H1 (cell line): Measurements from ENCODE around the gene SPECC1. TPM values are rescaled to one million over a fixed set of nuclear protein-coding genes. Genes with fewer than 3 reads are reported as not detected.

Experiments
- CTCF ChIA-PET: fragments of 300-600 bp; sonication (Branson Sonifier 250); formaldehyde crosslinking; loops from one replicate; lab custom pipeline; 2021; ENCODE audit not compliant: partially characterized antibody; lab: Charles Lee
- POLR2A ChIA-PET: fragments of 300-600 bp; sonication (Branson Sonifier 250); formaldehyde crosslinking; loops from one replicate; lab custom pipeline; 2021; ENCODE audit warnings: inconsistent platforms; ENCODE audit not compliant: partially characterized antibody; lab: Charles Lee
- DNase-seq, 2 experiments: peaks; one replicate each; pipeline versions ENCODE4 v3.0.0 to v3.0.0-alpha.2; 2010 to 2022; ENCODE audit warnings: low spot score in 2 of 2, low read depth in 1 of 2, mixed read lengths in 1 of 2
- FAIRE-seq: peaks from 2 replicates; lab custom pipeline; 2011; peaks lifted over from hg19 to GRCh38; lab: Jason Lieb, UNC
- H2AFZ ChIP-seq: 2 replicates; pipeline ENCODE4 v1.8.1; 2012; ENCODE audit warnings: low read length, inconsistent platforms
- H2AK5ac ChIP-seq: 2 replicates; pipeline ENCODE4 v1.6.1; 2013; ENCODE audit warnings: low read depth, low read length
- H2BK120ac ChIP-seq: replicated peaks from 2 replicates; pipeline ENCODE3; 2013; ENCODE audit warnings: low read depth, low read length, inconsistent platforms
- H2BK12ac ChIP-seq: 2 replicates; pipeline ENCODE4 v1.6.1; 2013; ENCODE audit warnings: low read depth, low read length
- H2BK15ac ChIP-seq: 2 replicates; pipeline ENCODE4 v1.6.1; 2013; ENCODE audit warnings: low read length
- H2BK20ac ChIP-seq: 2 replicates; pipeline ENCODE4 v1.6.1; 2013; ENCODE audit warnings: low read length
- H2BK5ac ChIP-seq: 2 replicates; pipeline ENCODE4 v1.6.1; 2013; ENCODE audit warnings: low read depth, low read length
- H3K14ac ChIP-seq: 2 replicates; pipeline ENCODE4 v1.6.1; 2013; ENCODE audit warnings: inconsistent platforms; ENCODE audit not compliant: insufficient read length
- H3K18ac ChIP-seq: 2 replicates; pipeline ENCODE4 v1.6.1; 2013; ENCODE audit warnings: low read length; ENCODE audit errors: extremely low read depth
- H3K23ac ChIP-seq: 2 replicates; pipeline ENCODE4 v1.6.1; 2013; ENCODE audit warnings: inconsistent platforms; ENCODE audit not compliant: insufficient read length
- H3K23me2 ChIP-seq: 2 replicates; pipeline ENCODE4 v1.6.1; 2013; ENCODE audit warnings: low read depth, low read length
- H3K27ac ChIP-seq: 2 replicates; pipeline ENCODE4 v1.6.1; 2011; ENCODE audit warnings: low read depth, low read length, inconsistent platforms
- H3K27me3 ChIP-seq, 4 experiments: replicated peaks in 1 of 4; 1 replicate in 1 of 4; 2 replicates in 3 of 4; pipeline versions ENCODE4 v1.6.1 to v1.8.1; 2011 to 2013; ENCODE audit warnings: low read length in 3 of 4, mild to moderate bottlenecking in 3 of 4, inconsistent platforms in 2 of 4, mixed read lengths in 2 of 4, moderate library complexity in 1 of 4; ENCODE audit not compliant: control insufficient read depth in 3 of 4, insufficient read depth in 3 of 4; ENCODE audit errors: extremely low read depth in 1 of 4
- H3K36me3 ChIP-seq, 4 experiments: 2 replicates each; pipeline versions ENCODE4 v1.6.1 to v1.8.1; 2011 to 2013; ENCODE audit warnings: mild to moderate bottlenecking in 4 of 4, low read length in 3 of 4, moderate library complexity in 2 of 4, control low read depth in 1 of 4, inconsistent platforms in 1 of 4; ENCODE audit not compliant: insufficient read depth in 4 of 4, control insufficient read depth in 2 of 4
- H3K4ac ChIP-seq: replicated peaks from 2 replicates; pipeline ENCODE3; 2013; ENCODE audit warnings: low read length, low read depth, mixed read lengths, inconsistent platforms; ENCODE audit not compliant: insufficient read length
- H3K4me1 ChIP-seq, 4 experiments: replicated peaks in 1 of 4; 1 replicate in 1 of 4; 2 replicates in 3 of 4; pipeline versions ENCODE4 v1.6.1 to v1.8.1; 2011 to 2013; ENCODE audit warnings: low read length in 3 of 4, inconsistent platforms in 2 of 4, mixed read lengths in 1 of 4; ENCODE audit not compliant: insufficient read depth in 4 of 4, control insufficient read depth in 3 of 4
- H3K4me2 ChIP-seq, 2 experiments: 2 replicates each; pipeline versions ENCODE4 v1.6.1 to v1.8.1; 2011 to 2013; ENCODE audit warnings: low read depth in 2 of 2, low read length in 2 of 2, control low read depth in 1 of 2, inconsistent platforms in 1 of 2, mild to moderate bottlenecking in 1 of 2; ENCODE audit not compliant: insufficient read depth in 1 of 2
- H3K4me3 ChIP-seq, 4 experiments: fragments of 200-600, 300-600 bp in 1 of 4; sonication (generic), shearing (Covaris generic), sonication (Bioruptor Twin) in 1 of 4; 2 replicates each; pipeline versions ENCODE4 v1.5.1 to v1.8.1; 2011 to 2016; ENCODE audit warnings: low read length in 4 of 4, low read depth in 3 of 4, control low read depth in 2 of 4, inconsistent platforms in 2 of 4, mild to moderate bottlenecking in 2 of 4, mixed read lengths in 1 of 4, moderate library complexity in 1 of 4; ENCODE audit not compliant: insufficient read depth in 2 of 4; ENCODE audit errors: extremely low read depth in 1 of 4
- H3K56ac ChIP-seq: replicated peaks from 2 replicates; pipeline ENCODE3; 2013; ENCODE audit warnings: low read depth, mild to moderate bottlenecking, mixed read lengths, low read length, inconsistent platforms; ENCODE audit not compliant: insufficient read length
- H3K79me1 ChIP-seq: 2 replicates; pipeline ENCODE4 v1.6.1; 2013; ENCODE audit warnings: low read depth, low read length, control low read depth
- H3K79me2 ChIP-seq, 2 experiments: 2 replicates each; pipeline versions ENCODE4 v1.6.1 to v1.8.1; 2012 to 2013; ENCODE audit warnings: low read length in 2 of 2, mild to moderate bottlenecking in 2 of 2, inconsistent platforms in 1 of 2; ENCODE audit not compliant: insufficient read depth in 2 of 2, control insufficient read depth in 1 of 2
- H3K9ac ChIP-seq, 4 experiments: replicated peaks in 1 of 4; 1 replicate in 1 of 4; 2 replicates in 3 of 4; pipeline versions ENCODE4 v1.6.1 to v1.8.1; 2011 to 2013; ENCODE audit warnings: low read depth in 3 of 4, low read length in 3 of 4, control low read depth in 2 of 4, mild to moderate bottlenecking in 2 of 4, moderate library complexity in 2 of 4, inconsistent platforms in 1 of 4; ENCODE audit errors: extremely low read depth in 1 of 4
- H3K9me3 ChIP-seq, 2 experiments: 2 replicates each; pipeline versions ENCODE4 v1.6.1 to v1.8.1; 2012 to 2013; ENCODE audit warnings: mild to moderate bottlenecking in 2 of 2, moderate library complexity in 2 of 2, control low read depth in 1 of 2, inconsistent platforms in 1 of 2, low read depth in 1 of 2, low read length in 1 of 2, mixed read lengths in 1 of 2; ENCODE audit not compliant: insufficient read depth in 2 of 2
- H4K20me1 ChIP-seq, 2 experiments: replicated peaks in 1 of 2; 2 replicates each; pipeline versions ENCODE3 to v1.8.1; 2011 to 2013; ENCODE audit warnings: inconsistent platforms in 2 of 2, low read length in 2 of 2, mild to moderate bottlenecking in 1 of 2; ENCODE audit not compliant: insufficient read depth in 2 of 2, control insufficient read depth in 1 of 2
- H4K5ac ChIP-seq: 2 replicates; pipeline ENCODE4 v1.6.1; 2013; ENCODE audit warnings: low read length, low read depth, mixed read lengths, inconsistent platforms; ENCODE audit not compliant: insufficient read length
- H4K8ac ChIP-seq: 2 replicates; pipeline ENCODE4 v1.8.0; 2013; ENCODE audit warnings: mild to moderate bottlenecking, moderate library complexity, low read length, inconsistent platforms; ENCODE audit not compliant: insufficient read depth; ENCODE audit errors: extremely low read depth
- H4K91ac ChIP-seq: replicated peaks from 2 replicates; pipeline ENCODE3; 2013; ENCODE audit warnings: low read length, mixed read lengths, inconsistent platforms; ENCODE audit not compliant: insufficient read length
- BACH1 ChIP-seq: IDR thresholded peaks from 2 replicates; pipeline ENCODE4 v1.6.1; 2012; ENCODE audit warnings: low read length, improper control_type of control experiment
- BCL11A ChIP-seq, 2 experiments: IDR thresholded peaks; one replicate each; pipeline ENCODE4 v1.6.1; 2011; ENCODE audit warnings: low read depth in 2 of 2, low read length in 2 of 2, mild to moderate bottlenecking in 2 of 2
- E2F6 ChIP-seq: IDR thresholded peaks from 2 replicates; pipeline ENCODE4 v1.6.1; 2012; ENCODE audit warnings: inconsistent platforms
- EGR1 ChIP-seq: IDR thresholded peaks from 2 replicates; pipeline ENCODE4 v1.6.1; 2011; ENCODE audit warnings: low read depth, low read length, borderline replicate concordance
- MAFK ChIP-seq: IDR thresholded peaks from 2 replicates; pipeline ENCODE4 v1.6.1; 2012; ENCODE audit warnings: low read depth, mild to moderate bottlenecking, improper control_type of control experiment, low read length
- NANOG ChIP-seq: IDR thresholded peaks from 2 replicates; pipeline ENCODE4 v1.6.1; 2011; ENCODE audit warnings: low read length, low read depth, mild to moderate bottlenecking, inconsistent platforms; ENCODE audit not compliant: insufficient read depth, poor library complexity, severe bottlenecking
- NRF1 ChIP-seq: IDR thresholded peaks from 2 replicates; pipeline ENCODE4 v1.6.1; 2011; ENCODE audit warnings: mild to moderate bottlenecking, low read depth, low read length, improper control_type of control experiment
- TAF1 ChIP-seq: IDR thresholded peaks from 2 replicates; pipeline ENCODE4 v1.6.1; 2011; ENCODE audit warnings: mild to moderate bottlenecking, low read depth, low read length
- USF2 ChIP-seq: IDR thresholded peaks from 2 replicates; pipeline ENCODE4 v1.6.1; 2011; ENCODE audit warnings: low read length, improper control_type of control experiment
- WGBS, 2 experiments: shearing (Covaris generic) in 1 of 2; methylation state at CpG; one replicate each; pipeline versions ENCODE4 v1.1.6 to v1.1.7; 2013 to 2015; ENCODE audit warnings: low lambda C conversion rate in 2 of 2, mixed read lengths in 2 of 2, inconsistent platforms in 1 of 2, low coverage in 1 of 2, missing lambda C conversion rate in 1 of 2; ENCODE audit not compliant: insufficient replicate concordance in 2 of 2, insufficient coverage in 1 of 2, insufficient read length in 1 of 2; ENCODE audit errors: extremely low coverage in 1 of 2, missing lambda C conversion rate in 1 of 2; 5-methylcytosine and 5-hydroxymethylcytosine counted together
- polyA plus RNA-seq, 7 experiments: library from polyadenylated mRNA; depleted of rRNA in 3 of 7; stranded (reverse) in 5 of 7; unstranded in 2 of 7; fragments of >200 nt in 5 of 7; fragments of 200-250 nt in 2 of 7; gene quantifications; 1 replicate in 5 of 7; 2 replicates in 1 of 7; 4 replicates in 1 of 7; pipeline versions ENCODE4 v1.2.1 to v1.2.3, GENCODE V29; 2011 to 2013; ENCODE audit warnings: missing spikeins in 2 of 7, mixed read lengths in 2 of 7
- total RNA-seq: library from RNA; stranded (reverse); fragmentation: NEBNext Ultra II Directional; extraction: Animal tissue kit (Norgen Biotek cat#: 25700); gene quantifications from 2 replicates; pipeline ENCODE4 v1.2.1, GENCODE V29; 2021

The SPECC1 gene
- total and polyA plus RNA-seq, 2 of the 8 experiments (the other 6 are each of a cell fraction or from before 2014, with no cell fraction given), result 35.8 to 87.9 TPM

- H2BK15ac ChIP-seq, result no peak overlapping the region
- no peak overlapping the region for H3K56ac ChIP-seq
- FAIRE-seq (no peak), DNase-seq (no peak)
- H3K4ac ChIP-seq, result no peak overlapping the region
- ChIA-PET CTCF (interaction anchor here (1.4 to 2.8 kb wide), 3 partner anchors 13 to 88 kb away, joined by 3 to 11 read pairs (median 7); no protein-coding TSS in a partner anchor), POLR2A (interaction anchor here (1.3 kb wide), 1 partner anchor 21 kb away, joined by 3 read pairs; no protein-coding TSS in a partner anchor)
- no peak overlapping the region for H2BK20ac ChIP-seq
- no peak overlapping the region; a peak in 1 of 7 replicates for H3K9ac ChIP-seq
- no peaks in the 10 kb centered on the region for H3K9me3 ChIP-seq
- no peak overlapping the region for H4K5ac ChIP-seq
- H2AK5ac ChIP-seq, result no peak overlapping the region
- no peak overlapping the region for H3K4me2 ChIP-seq
- peaks cover 0 to 53% of the 10 kb centered on the region in 2 experiments; a peak in 2 of 4 replicates for H3K79me2 ChIP-seq
- 92% methylated on average over 4 of the region's 4 CpGs; no CpG with 5 or more reads in 1 of the 2 experiments for WGBS, 2 experiments
- no peak overlapping the region for H3K14ac ChIP-seq
- H4K20me1 ChIP-seq, result peaks cover 0 to 1% of the 10 kb centered on the region in 2 experiments
- no peak overlapping the region for H2BK5ac ChIP-seq
- H4K8ac ChIP-seq, result no peak overlapping the region
- peaks cover 0 to 3% (median 1%) of the 10 kb centered on the region in 4 experiments; a peak in 1 of 8 replicates for H3K36me3 ChIP-seq
- no peaks in the 10 kb centered on the region for H3K27me3 ChIP-seq
- no peak overlapping the region for H2BK12ac ChIP-seq
- H3K23me2 ChIP-seq, result no peaks in the 10 kb centered on the region
- H3K79me1 ChIP-seq, result peaks cover 3% of the 10 kb centered on the region; the same call in 1 of the 2 replicates
- H4K91ac ChIP-seq, result no peak overlapping the region
- H3K18ac ChIP-seq, result no peak overlapping the region
- H3K4me1 ChIP-seq, result peaks cover 0 to 14% (median 7%) of the 10 kb centered on the region in 4 experiments
- no peak overlapping the region for H3K23ac ChIP-seq
- H3K4me3 ChIP-seq, result no peak overlapping the region
- no peak overlapping the region for H3K27ac ChIP-seq
- no peak overlapping the region for H2BK120ac ChIP-seq
- no peak overlapping the region for H2AFZ ChIP-seq
- TF ChIP-seq BACH1 (no peak), MAFK (no peak), NANOG (no peak), EGR1 (no peak), E2F6 (no peak), TAF1 (no peak), NRF1 (no peak), USF2 (no peak), BCL11A (IDR thresholded peaks at IDR 0.05; ENCODE audit: low read depth in 2 of 2, low read length in 2 of 2) (no peak)
Measured at GRCh38 chr17:20210180-20210579, 201.0 kb downstream of the SPECC1 start.
